HepG2 (cell line): ENCODE results near the gene SS18L1. TPM values are rescaled to one million over a fixed set of nuclear protein-coding genes. Genes with fewer than 3 reads are reported as not detected.

ENCODE experiments used
- GTF2F1 ChIP-seq: fragments of 150-350 bp; IDR thresholded peaks from 2 replicates; pipeline ENCODE4 v1.6.1; 2014; ENCODE audit warnings: low read length
- MTA1 ChIP-seq: sonication (generic); formaldehyde crosslinking; IDR thresholded peaks from 2 replicates; pipeline ENCODE4 v1.4.0; 2020; ENCODE audit warnings: missing genetic modification reagents, mild to moderate bottlenecking, borderline replicate concordance
- NONO ChIP-seq, 2 experiments: fragments of 450-650 bp in 1 of 2; sonication (generic) in 1 of 2; formaldehyde crosslinking in 1 of 2; IDR thresholded peaks in 1 of 2; conservative IDR thresholded peaks in 1 of 2; 2 replicates each; pipeline versions ENCODE4 v1.6.1 to v1.8.0; 2017 to 2022; ENCODE audit warnings: mild to moderate bottlenecking in 1 of 2, missing genetic modification reagents in 1 of 2, moderate library complexity in 1 of 2
- NR1H2 ChIP-seq: sonication (generic); formaldehyde crosslinking; IDR thresholded peaks from 2 replicates; pipeline ENCODE4 v1.8.1; 2022; ENCODE audit warnings: low read depth, missing genetic modification reagents, borderline replicate concordance
- PRPF4 ChIP-seq: fragments of 200-400 bp; formaldehyde crosslinking; IDR thresholded peaks from 2 replicates; pipeline ENCODE4 v1.6.1; 2016; ENCODE audit warnings: low read length, low read depth; ENCODE audit not compliant: poor library complexity, severe bottlenecking
- SRSF9 ChIP-seq: fragments of 200-400 bp; formaldehyde crosslinking; IDR thresholded peaks from 2 replicates; pipeline ENCODE4 v1.6.1; 2018; ENCODE audit warnings: borderline replicate concordance, mild to moderate bottlenecking, low read depth, low read length; ENCODE audit not compliant: insufficient read depth, poor library complexity, severe bottlenecking
- ZFP36 ChIP-seq: fragments of 150-350 bp; IDR thresholded peaks from 2 replicates; pipeline ENCODE4 v1.6.1; 2018; ENCODE audit warnings: borderline replicate concordance, low read length, low read depth; ENCODE audit not compliant: partially characterized antibody
- ZIK1 ChIP-seq: sonication (generic); formaldehyde crosslinking; IDR thresholded peaks from 2 replicates; pipeline ENCODE4 v1.5.0; 2020; ENCODE audit warnings: mild to moderate bottlenecking, low read depth, missing genetic modification reagents, borderline replicate concordance
- ZMYM3 ChIP-seq: sonication (generic); formaldehyde crosslinking; IDR thresholded peaks from 2 replicates; pipeline ENCODE4 v1.5.1; 2020; ENCODE audit warnings: mild to moderate bottlenecking, missing genetic modification reagents
- ZNF501 ChIP-seq: sonication (generic); formaldehyde crosslinking; IDR thresholded peaks from 2 replicates; pipeline ENCODE4 v1.5.1; 2020; ENCODE audit warnings: mild to moderate bottlenecking, moderate library complexity, missing genetic modification reagents
- ZNF558 ChIP-seq: sonication (generic); formaldehyde crosslinking; IDR thresholded peaks from 2 replicates; pipeline ENCODE4 v1.9.0; 2022; ENCODE audit warnings: mild to moderate bottlenecking, missing genetic modification reagents, borderline replicate concordance
- ZNF572 ChIP-seq: sonication (generic); formaldehyde crosslinking; IDR thresholded peaks from 2 replicates; pipeline ENCODE4 v1.5.1; 2020; ENCODE audit warnings: mild to moderate bottlenecking, missing genetic modification reagents
- ZNF598 ChIP-seq: sonication (generic); formaldehyde crosslinking; IDR thresholded peaks from 2 replicates; pipeline ENCODE4 v1.5.1; 2020; ENCODE audit warnings: mild to moderate bottlenecking, missing genetic modification reagents, borderline replicate concordance
- ZNF672 ChIP-seq: sonication (generic); formaldehyde crosslinking; IDR thresholded peaks from 2 replicates; pipeline ENCODE4 v1.8.1; 2022; ENCODE audit warnings: missing genetic modification reagents
- polyA plus RNA-seq, 8 experiments: library from polyadenylated mRNA; depleted of rRNA in 3 of 8; stranded (reverse) in 7 of 8; unstranded in 1 of 8; fragments of >200 nt; fragmentation: Illumina TruSeq in 4 of 8; extraction: Trizol in 4 of 8; gene quantifications; 2 replicates each; pipeline versions ENCODE4 v1.2.1 to v1.2.3, GENCODE V29; 2011 to 2016; ENCODE audit warnings: low read depth in 4 of 8, missing spikeins in 1 of 8, mixed read lengths in 1 of 8; ENCODE audit not compliant: insufficient read depth in 1 of 8
- total RNA-seq, 5 experiments: library from RNA; depleted of rRNA; stranded (reverse); fragments of >200 nt; fragmentation: Illumina TruSeq; extraction: Trizol; gene quantifications; 2 replicates each; pipeline ENCODE4 v1.2.3, GENCODE V29; 2016; ENCODE audit warnings: low read depth in 1 of 5
- TF ChIP-seq, protein P1 (sequence below): sonication (generic); formaldehyde crosslinking; IDR thresholded peaks from 2 replicates; pipeline ENCODE4 v1.4.0; 2020; ENCODE audit warnings: mild to moderate bottlenecking, missing genetic modification reagents
- TF ChIP-seq, protein P2 (sequence below): sonication (generic); formaldehyde crosslinking; IDR thresholded peaks from 2 replicates; pipeline ENCODE4 v1.4.0; 2020; ENCODE audit warnings: missing genetic modification reagents
- TF ChIP-seq, protein P3 (sequence below), 2 experiments: fragments of 450-650 bp in 1 of 2; sonication (generic) in 1 of 2; formaldehyde crosslinking in 1 of 2; IDR thresholded peaks; 2 replicates each; pipeline versions ENCODE4 v1.6.1 to v1.8.0; 2016 to 2022; ENCODE audit warnings: antibody characterized with exemption in 1 of 2, mild to moderate bottlenecking in 1 of 2, missing genetic modification reagents in 1 of 2

SS18L1 gene
- total and polyA plus RNA-seq, 2 of the 13 experiments (the other 11 are each of a cell fraction or from before 2014, with no cell fraction given), result 17.8 to 27.6 TPM

DNA sequence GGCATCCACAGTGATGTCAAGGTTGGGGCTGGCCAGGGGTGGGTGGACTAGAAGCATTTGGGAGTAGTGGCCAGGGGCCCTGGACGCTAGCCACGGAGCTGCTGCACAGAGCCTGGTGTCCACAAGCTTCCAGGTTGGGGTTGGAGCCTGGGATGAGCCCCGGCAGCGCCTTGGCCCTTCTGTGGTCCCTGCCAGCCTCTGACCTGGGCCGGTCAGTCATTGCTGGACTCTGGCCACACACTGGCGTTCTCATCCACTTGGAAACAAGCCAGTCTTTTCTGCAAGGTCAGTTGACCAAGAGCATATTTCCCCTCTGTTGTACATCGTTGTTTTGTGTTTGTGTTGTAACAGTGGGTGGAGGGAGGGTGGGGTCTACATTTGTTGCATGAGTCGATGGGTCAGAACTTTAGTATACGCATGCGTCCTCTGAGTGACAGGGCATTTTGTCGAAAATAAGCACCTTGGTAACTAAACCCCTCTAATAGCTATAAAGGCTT lies 8.8 kb upstream of the SS18L1 start (continued):
- no peak for TF ChIP-seq ZFP36
- TF ChIP-seq, protein P1, sequence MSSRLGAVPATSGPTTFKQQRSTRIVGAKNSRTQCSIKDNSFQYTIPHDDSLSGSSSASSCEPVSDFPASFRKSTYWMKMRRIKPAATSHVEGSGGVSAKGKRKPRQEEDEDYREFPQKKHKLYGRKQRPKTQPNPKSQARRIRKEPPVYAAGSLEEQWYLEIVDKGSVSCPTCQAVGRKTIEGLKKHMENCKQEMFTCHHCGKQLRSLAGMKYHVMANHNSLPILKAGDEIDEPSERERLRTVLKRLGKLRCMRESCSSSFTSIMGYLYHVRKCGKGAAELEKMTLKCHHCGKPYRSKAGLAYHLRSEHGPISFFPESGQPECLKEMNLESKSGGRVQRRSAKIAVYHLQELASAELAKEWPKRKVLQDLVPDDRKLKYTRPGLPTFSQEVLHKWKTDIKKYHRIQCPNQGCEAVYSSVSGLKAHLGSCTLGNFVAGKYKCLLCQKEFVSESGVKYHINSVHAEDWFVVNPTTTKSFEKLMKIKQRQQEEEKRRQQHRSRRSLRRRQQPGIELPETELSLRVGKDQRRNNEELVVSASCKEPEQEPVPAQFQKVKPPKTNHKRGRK (CRISPR knock-in tag), result no peak
- no peak for TF ChIP-seq NONO (IDR thresholded peaks at IDR 0.05)
- TF ChIP-seq NONO (CRISPR knock-in tag; conservative IDR thresholded peaks at IDR 0.05), result peak; percentile 67; the same call in 1 of the 2 replicates
- TF ChIP-seq, protein P2, sequence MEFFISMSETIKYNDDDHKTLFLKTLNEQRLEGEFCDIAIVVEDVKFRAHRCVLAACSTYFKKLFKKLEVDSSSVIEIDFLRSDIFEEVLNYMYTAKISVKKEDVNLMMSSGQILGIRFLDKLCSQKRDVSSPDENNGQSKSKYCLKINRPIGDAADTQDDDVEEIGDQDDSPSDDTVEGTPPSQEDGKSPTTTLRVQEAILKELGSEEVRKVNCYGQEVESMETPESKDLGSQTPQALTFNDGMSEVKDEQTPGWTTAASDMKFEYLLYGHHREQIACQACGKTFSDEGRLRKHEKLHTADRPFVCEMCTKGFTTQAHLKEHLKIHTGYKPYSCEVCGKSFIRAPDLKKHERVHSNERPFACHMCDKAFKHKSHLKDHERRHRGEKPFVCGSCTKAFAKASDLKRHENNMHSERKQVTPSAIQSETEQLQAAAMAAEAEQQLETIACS, result no peak
- TF ChIP-seq ZNF672, result no peak
- no peak; the same call in 1 of the 2 replicates for TF ChIP-seq GTF2F1
- TF ChIP-seq MTA1, result peak; percentile 78
- TF ChIP-seq ZNF572, result no peak
- TF ChIP-seq ZMYM3, result peak; percentile 51; the same call in 1 of the 2 replicates
- no peak for TF ChIP-seq ZNF598 (CRISPR knock-in tag)
- no peak for TF ChIP-seq NR1H2
- TF ChIP-seq ZNF558 (CRISPR knock-in tag), result no peak
- no peak for TF ChIP-seq ZNF501 (CRISPR knock-in tag)
- TF ChIP-seq SRSF9, result no peak
- TF ChIP-seq ZIK1 (CRISPR knock-in tag), result no peak
- TF ChIP-seq, protein P3, sequence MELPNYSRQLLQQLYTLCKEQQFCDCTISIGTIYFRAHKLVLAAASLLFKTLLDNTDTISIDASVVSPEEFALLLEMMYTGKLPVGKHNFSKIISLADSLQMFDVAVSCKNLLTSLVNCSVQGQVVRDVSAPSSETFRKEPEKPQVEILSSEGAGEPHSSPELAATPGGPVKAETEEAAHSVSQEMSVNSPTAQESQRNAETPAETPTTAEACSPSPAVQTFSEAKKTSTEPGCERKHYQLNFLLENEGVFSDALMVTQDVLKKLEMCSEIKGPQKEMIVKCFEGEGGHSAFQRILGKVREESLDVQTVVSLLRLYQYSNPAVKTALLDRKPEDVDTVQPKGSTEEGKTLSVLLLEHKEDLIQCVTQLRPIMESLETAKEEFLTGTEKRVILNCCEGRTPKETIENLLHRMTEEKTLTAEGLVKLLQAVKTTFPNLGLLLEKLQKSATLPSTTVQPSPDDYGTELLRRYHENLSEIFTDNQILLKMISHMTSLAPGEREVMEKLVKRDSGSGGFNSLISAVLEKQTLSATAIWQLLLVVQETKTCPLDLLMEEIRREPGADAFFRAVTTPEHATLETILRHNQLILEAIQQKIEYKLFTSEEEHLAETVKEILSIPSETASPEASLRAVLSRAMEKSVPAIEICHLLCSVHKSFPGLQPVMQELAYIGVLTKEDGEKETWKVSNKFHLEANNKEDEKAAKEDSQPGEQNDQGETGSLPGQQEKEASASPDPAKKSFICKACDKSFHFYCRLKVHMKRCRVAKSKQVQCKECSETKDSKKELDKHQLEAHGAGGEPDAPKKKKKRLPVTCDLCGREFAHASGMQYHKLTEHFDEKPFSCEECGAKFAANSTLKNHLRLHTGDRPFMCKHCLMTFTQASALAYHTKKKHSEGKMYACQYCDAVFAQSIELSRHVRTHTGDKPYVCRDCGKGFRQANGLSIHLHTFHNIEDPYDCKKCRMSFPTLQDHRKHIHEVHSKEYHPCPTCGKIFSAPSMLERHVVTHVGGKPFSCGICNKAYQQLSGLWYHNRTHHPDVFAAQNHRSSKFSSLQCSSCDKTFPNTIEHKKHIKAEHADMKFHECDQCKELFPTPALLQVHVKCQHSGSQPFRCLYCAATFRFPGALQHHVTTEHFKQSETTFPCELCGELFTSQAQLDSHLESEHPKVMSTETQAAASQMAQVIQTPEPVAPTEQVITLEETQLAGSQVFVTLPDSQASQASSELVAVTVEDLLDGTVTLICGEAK (IDR thresholded peaks at IDR 0.05), result no peak
- TF ChIP-seq, protein P3 (CRISPR knock-in tag; IDR thresholded peaks at IDR 0.05), result no peak
- TF ChIP-seq PRPF4, result no peak
